GM04503 (cell line): ENCODE data around the gene WNK2.
"Not testable (repeated sequence)": the region's sequence is repeated elsewhere in the genome, so short reads cannot be mapped to it uniquely, and the experiment has no call there.

Experiments
- DNase-seq: peaks from one replicate; pipeline ENCODE4 v3.0.0-alpha.2; 2012; ENCODE audit warnings: low read depth

The WNK2 gene

GRCh38 chr9:93338196-93338595 lies 154.3 kb downstream of the WNK2 start:
- not testable (repeated sequence) for DNase-seq

GRCh38 chr9:93340091-93340490 lies 156.2 kb downstream of the WNK2 start:
- no peak for DNase-seq

DNA sequence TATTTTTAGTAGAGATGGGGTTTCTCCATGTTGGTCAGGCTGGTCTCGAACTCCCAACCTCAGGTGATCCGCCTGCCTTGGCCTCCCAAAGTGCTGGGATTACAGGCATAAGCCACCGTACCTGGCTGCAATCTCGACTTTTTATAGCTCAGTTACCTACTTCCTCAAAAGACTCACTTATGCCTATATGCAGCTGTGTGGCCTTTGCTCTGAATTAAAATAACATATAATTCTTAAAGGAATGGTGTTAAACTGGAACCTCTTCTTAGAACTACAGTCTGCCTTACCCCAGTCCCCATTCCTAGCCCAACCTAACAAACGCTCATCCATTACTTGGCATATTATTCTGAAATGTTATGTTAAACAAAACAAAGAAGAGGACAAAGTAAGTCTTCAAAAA lies 157.9 kb downstream of the WNK2 start:
- not testable (repeated sequence) for DNase-seq

DNA sequence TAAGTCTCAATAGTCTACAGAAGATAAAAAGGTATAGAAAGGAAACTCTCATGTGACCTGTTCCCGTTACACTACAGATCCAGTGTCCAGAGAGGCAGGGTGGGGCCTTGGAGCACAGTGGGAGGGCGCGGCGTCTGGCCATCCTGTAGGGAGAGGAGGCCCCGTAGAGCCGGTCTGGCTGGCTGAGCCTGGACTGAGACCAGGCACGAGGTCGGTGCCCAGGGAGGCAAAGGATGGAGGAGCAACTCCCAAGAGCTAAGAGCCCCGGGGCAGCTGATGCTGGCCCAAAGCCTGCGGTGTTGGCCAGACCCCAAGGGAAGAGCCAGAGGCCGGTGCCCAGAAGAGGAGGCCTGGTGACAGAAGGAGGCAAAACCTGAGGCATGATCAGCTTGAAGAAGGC lies 158.5 kb downstream of the WNK2 start:
- not testable (repeated sequence) for DNase-seq

DNA sequence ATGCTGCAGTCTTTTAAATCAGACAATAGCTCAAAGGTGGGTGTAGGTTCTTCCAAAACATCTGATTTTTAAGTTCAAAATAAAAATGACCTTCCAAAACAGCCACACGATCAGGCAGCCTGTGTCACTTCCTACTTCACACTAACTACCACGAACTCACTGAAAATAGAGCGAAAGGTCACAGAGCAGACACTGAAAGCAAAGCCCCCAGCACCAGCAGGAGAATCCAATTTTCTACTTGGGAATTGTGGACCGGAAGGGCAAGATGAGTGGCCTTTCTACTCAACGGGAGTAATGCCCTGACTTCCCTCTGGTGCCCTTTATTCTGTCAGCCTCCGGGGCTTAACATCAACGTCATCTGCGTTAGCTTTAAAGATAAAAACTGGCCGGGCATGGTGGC lies 159.7 kb downstream of the WNK2 start:
- no peak for DNase-seq

DNA sequence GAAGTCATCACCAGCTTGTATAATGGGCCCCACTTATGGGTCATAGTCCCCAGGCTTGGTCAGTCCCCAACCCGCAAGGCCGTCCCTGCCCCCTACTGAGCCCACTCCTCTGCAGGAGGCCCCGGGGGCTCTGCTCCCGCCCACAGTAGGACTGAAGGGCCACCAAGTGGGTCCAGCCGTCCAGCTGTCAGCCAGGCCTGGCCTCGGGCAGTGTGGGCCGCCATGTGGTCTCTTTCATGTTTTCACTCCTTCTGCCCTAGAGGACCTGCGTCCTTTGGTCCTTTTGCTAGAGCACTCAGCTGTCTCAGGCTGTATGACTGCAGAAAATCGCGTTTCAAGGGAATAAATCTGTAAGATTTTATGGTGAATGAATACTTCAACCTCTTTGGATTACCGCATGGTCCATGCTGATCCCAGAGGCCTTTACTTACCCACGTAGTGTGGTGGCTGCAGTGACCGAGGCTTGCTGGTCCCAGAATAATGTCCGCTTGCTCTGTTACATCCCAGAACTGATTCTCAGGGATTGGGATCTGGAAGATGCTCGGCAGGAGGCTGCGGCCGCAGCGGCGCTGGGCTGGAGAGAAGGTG lies 161.8 kb downstream of the WNK2 start:
- no peak for DNase-seq

- no peak for DNase-seq
Observed at GRCh38 chr9:93346231-93347112, 162.5 kb downstream of the WNK2 start.

GRCh38 chr9:93347371-93347975 lies 163.5 kb downstream of the WNK2 start:
- DNase-seq = not testable (repeated sequence)

GRCh38 chr9:93353413-93354310 lies 169.7 kb downstream of the WNK2 start:
- not testable (repeated sequence) for DNase-seq

DNA sequence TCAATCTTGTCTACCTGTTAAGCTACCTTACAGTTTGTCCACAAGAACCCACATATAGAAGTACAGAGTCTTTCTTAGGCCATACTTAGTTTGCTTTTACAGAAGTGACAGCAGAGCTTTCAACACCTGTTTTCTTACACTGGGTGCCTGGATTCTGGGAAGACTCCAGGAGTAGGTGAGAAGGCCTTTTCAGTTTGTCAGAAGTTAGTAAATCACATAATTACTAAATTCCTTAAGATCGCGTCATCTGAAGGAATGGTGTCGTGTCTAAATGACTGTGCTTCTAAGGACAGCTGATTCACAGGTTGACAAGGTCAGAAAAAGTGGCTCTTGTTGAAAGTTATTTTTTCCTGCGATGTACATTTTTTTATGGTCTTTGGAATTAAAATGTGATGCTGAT lies 170.5 kb downstream of the WNK2 start:
- DNase-seq = no peak

GRCh38 chr9:93355827-93356226 lies 171.9 kb downstream of the WNK2 start:
- DNase-seq = no peak

DNA sequence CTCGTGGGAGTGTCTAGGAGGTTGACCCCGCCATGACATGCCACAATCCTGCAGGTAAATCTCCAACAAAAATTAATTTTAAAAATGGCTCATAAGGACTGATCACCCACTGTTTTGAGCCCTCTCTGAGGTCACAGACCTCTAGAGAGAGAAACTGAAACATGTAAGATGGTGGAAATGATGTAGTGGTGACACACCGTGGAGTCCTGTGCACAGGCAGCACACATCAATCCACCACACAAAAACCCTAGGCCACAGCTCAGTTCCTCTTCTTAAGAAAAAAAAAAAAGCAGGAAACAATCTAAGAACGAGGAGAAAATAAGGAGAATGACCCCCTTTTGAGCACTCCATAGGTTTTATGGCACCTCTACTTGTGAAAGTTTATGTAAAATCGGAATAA lies 173.7 kb downstream of the WNK2 start:
- no peak for DNase-seq

- not testable (repeated sequence) for DNase-seq
Observed at GRCh38 chr9:93359907-93360306, 176.0 kb downstream of the WNK2 start.

DNA sequence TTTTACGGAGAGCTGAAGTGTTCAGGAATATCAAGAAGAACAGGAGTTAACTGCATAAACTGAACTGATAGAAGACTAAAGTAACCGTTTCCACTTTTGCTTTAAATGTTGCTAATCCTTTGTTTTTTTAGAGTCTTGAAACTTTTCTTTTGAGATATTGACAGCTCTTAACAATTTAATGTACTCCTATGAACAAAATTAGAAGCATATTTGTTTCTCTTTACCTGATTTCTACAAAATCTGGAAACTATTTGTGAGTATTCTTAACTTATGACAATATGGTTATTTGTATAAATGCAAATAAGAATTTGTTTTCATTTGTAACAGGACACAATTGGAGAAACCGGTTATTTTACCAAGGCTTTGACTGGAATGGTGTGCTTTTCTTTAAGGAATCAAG lies 178.1 kb downstream of the WNK2 start:
- no peak for DNase-seq

DNA sequence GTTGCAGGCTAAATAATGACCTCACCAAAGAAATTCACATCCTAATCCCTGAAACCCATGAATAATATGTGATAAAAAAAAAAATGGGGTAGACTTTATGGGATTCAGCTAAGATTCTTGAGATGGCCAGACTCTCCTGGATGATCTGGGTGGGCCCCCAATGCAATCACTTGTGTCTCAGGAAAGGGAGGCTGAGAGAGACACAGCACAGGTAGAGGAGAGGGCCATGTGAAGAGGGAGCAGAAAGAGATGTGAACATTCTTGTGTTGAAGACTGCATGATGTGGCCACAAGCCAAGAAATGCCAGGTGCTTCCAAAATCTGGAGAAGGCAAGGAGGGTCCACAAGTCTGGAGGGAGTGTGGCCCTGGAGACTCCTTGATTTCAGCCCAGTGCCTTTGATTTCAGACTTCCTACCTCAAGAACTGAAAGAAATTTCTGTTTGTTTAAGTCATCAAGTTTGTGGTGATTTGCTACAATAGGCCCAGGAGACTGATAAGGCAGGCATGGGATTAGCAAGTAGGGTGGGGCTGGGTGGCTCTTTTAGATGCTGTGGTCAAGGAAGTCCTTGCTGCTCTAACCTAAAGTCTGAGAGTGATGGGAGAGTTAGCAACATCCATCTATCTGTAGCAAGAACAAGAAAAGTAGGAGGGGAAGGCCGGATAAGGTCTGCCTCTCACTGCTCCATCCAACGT lies 180.9 kb downstream of the WNK2 start:
- no peak for DNase-seq

DNA sequence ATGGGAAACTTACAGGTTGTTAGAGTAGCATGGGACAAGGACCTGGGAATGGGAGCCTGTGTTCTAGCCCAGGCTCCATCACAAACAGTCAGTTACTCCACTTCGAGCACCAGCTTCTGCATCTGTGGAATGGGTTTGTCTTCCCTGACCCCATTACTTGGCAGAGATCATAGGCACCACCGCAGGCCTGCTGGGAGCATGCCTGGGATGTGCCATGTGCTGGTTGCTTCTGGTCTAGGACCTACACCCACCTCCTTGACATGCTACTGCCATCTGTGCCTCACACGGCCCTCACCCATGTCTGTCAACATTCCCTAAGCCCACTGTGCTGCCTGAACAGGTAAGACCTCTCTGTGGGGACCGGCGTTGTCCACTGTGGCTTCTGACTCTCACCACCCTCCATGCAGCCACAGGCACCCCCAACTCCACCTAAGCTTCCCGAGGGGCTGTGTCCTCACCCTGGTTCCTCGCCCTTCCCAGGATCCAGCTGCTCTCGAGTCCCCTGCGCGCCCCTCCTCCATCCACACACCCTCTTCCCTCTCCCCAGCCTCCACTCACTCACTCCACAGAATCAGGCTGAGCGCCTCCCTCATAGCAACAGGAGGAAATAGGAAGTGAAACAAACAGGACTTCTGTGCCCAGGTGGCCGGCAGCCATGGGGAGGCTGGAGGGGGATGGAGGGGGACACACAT lies 181.6 kb downstream of the WNK2 start:
- DNase-seq = no peak

DNA sequence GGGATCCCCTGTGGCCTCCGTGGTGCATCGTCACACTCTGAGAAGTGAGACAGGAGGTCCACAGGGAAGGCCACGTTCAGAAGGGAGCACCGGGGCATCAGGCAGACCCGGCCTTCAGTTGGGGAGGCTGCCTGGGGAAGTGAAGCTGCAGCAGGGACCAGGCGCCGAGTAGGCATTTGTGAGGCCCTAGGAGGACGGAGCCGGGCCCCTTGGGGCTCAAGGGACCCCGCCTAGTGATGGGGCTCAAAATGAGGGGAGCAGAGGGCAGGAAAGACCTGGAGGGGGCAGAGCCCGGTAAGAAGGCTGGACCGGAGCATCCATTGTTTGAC lies 182.1 kb downstream of the WNK2 start:
- DNase-seq = no peak

GRCh38 chr9:93366486-93366885 lies 182.5 kb downstream of the WNK2 start:
- DNase-seq = not testable (repeated sequence)

DNA sequence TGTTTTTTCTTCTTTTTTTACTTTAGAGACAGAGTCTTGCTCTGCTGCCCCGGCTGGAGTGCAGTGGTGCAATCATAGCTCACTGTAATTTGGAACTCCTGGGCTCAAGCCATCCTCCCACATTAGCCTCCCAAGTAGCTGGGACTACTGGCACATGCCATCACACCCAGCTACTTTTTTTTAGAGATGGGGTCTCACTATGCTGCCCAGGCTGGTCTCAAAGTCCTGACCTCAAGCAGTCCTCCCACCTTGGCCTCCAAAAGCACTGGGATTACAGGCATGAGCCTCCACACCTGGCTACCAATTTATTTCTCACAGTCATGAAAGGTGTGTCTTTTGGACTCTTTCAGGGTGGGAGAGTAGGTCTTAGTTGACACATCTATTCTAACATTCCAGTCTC lies 184.5 kb downstream of the WNK2 start:
- no peak for DNase-seq

DNA sequence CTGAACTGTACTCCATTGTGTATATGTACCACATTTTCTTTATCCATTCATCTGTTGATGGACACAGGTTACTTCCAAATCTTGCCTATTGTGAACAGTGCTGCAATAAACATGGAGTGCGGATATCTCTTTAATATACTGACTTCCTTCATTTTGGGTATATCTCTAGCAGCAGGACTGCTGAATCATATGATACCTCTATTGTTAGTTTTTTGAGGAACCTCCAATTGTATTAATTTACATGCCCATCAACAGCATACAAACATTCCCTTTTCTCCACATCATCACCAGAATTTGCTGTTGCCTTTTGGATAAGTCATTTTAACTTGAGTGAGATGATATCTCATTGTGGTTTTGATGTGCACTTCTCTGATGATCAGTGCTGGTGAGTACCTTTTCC lies 185.7 kb downstream of the WNK2 start:
- no peak for DNase-seq
